GM21786 (cell line): Measurements from ENCODE around the gene MAGI2.

Source experiments
- ATAC-seq: cut with Tn5 transposase; IDR thresholded peaks from one replicate; pipeline ENCODE4 v1.9.1; 2021; ENCODE audit not compliant: unreplicated experiment

Gene MAGI2

DNA sequence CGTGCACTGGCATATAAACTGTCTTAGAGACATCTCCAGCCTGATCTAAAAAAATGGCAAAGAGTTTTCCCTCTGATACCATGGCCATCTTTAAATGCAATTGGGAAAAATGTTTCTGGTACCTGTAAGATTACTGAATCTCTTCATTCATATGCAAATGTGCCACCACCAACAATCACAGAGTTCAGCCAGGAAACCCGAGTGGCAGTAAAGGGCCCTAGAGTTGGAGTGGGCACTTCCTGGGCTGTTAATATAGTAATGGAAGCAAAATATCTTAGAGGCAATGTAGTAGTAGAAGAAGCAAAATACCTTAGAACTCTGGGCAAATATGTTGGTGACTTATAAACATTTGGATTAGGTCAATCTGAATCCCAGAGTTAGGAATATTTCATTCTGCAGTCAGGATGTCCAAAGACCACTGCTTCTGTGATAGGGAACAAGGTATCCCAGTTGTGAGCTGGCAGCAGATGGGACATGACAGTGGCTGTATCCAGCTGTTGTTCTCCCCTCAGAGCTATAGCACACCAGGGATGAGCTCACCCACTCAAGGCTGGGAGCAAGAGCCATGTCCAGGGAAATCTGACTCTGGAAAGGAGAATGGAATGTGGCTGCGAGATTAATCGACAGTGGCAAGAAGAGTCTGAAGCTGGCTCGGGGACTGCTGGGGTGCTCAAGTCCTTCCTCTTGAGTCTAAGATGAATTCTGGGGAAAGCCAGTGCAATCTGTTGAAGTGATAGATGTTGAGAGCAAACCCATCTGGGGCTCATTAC, 1322.8 kb downstream of the MAGI2 start:
- ATAC-seq, result no peak

DNA sequence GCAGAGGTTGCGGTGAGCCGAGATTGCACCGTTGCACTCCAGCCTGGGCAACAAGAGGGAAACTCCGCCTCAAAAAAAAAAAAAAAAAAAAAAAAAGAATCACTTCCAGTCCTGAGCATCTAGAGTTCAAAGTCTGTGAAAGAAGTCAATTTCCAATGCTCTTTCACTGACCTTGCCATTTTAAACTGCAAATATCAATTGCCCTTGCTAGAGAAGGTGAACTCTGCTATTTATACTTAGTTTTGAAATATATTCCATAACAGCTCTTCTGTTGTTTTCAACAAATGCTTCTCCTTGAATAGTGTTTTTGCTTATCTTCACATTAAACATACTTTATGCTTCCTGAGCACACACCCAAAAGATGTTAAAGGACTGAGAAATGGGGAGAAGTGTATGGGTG, 1323.6 kb downstream of the MAGI2 start:
- no peak for ATAC-seq

DNA sequence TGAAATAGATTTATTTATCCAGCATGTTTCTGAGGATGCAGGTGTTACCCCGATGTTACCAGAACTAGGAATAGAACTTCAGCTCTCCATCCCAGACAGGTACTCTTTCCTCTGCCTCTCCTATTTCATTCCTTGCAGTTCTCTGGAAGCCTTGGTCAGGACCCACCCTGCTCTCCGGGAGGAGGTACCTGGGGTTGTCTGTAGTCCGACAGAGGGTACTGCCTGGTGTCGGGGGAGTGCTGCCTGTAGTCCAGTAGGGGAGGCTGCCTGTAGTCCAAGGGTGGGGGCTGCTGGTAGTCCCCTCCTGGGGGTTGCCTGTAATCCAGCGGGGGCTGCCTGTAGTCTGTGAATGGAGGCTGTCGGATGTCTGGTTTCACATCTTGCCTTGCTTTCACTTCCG, 1326.5 kb downstream of the MAGI2 start:
- ATAC-seq, result no peak

DNA sequence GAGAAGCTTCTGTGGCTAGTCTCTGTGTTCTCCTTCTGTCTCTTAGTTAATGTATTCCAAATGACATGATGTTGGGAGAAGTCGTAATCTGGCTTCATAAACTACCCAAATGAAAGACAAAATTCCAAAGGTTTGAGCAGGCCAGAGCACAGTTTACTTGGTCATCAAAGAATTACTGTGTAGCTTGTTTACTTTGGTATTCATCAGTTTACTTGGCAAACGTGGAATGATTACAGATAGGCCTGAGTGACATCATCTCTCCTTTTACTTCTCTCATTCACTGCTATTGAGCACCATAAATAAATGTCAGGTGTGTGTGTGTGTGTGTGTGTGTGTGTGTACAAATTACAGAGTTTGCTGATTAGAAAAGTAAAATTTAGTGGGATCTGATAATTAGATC, 1327.6 kb downstream of the MAGI2 start:
- ATAC-seq, result no peak

DNA sequence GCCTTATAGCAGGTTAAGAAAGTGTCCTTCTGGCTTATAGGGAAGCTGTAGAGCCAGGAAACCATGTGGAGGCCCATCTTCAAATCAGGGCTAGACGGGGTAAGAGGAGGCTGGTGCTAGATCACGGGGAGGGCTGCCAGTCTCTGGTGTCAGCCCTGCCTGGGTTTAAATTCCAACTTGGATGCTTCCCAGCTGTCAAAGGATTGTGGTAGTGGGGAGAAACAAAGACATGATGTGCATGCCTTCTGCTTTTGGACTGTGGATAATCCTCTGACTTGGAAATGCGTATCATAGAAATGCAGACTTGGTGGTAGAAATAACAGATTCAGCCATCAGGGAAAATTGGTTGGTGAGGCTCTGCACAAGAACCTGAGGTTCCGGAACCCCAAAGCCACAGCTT, 1329.3 kb downstream of the MAGI2 start:
- ATAC-seq, result no peak

DNA sequence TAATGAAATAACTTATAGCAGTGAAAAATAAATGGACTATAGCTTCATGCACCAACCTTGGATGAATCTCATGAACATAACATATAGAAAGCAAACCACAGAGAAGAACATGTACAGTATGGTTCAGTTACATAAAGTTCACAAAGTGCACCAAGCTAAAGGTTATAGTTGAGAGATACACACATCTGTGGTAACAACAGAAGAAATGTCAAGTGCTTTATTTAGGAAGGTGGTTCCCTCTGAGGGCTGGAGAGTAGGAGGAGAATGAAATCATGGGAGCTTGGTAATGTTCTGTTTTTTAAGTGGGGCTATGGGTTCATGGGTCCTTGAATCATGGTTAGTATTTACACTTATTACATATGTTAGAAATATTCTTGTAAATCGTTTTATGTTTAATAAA, 1331.6 kb downstream of the MAGI2 start:
- ATAC-seq, result no peak

DNA sequence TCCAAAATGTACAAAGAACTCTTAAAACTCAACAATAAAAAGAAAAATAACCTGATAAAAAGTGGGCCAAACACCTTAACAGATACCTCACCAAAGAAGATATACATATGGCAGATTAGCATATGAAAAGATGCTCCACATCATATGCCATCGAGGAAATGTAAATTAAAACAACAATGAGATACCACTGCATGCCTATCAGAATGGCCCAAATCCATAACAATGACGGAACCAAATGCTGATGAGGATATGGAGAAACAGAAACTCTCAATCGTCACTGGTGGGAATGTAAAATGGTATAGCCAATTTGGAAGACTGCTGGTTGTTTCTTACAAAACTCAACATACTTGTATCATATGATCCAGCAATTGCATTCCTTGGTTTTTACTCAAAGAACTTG, 1335.0 kb downstream of the MAGI2 start:
- no peak for ATAC-seq

DNA sequence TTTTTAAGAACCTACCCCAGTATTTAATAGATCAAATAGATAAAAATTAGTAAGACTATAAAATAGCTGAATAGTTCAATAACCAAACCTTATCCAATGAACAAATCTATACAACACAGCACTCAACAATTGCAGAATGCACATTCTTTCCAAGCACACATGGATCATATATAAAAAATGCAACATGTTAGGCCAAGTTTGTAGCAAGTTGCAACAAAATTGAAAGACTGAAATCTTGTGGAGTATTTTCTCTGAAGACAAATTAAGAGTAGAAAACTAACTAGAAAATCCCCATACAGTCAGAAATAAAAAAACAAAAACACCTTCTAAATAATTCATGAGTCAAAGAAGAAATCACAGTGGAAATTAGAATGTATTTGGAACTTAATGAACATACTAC, 1337.6 kb downstream of the MAGI2 start:
- no peak for ATAC-seq

DNA sequence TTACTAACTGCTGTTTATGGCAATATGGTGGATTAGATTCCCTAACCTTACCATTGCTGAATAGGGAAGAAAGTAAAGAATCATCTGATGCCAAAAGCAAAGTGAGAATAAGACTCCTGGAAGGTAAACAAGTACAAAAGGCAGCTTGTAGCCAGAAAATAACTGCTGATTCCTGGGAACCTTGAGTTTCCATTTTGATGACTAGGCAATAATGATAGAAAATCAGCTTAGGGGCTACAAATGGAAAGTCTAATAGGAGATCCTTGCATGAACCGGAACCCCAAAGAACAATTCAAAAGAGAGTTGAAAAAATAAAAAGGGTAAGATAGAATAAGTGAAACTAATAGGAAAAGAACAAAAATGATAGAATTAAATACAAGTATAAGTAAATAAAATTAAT, 1338.5 kb downstream of the MAGI2 start:
- ATAC-seq, result no peak

DNA sequence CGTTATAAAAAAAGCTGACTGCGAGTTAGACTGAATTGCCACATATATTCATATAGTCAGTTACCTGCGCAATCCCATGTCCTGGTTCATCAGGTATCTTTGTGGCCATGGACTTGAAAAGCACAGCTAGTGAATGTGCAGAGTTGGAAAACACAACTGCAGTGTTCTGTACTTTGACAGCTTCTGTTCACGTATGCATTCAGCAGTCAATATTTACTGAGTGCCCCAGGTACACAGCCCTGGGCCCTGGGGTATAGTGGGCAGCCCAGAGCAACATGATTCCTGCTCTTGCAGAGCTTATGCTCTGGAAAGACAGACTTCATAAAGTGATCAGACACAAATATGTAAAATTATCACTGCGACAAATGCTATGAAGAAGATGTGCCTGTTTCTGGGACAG, 1341.0 kb downstream of the MAGI2 start:
- no peak for ATAC-seq

DNA sequence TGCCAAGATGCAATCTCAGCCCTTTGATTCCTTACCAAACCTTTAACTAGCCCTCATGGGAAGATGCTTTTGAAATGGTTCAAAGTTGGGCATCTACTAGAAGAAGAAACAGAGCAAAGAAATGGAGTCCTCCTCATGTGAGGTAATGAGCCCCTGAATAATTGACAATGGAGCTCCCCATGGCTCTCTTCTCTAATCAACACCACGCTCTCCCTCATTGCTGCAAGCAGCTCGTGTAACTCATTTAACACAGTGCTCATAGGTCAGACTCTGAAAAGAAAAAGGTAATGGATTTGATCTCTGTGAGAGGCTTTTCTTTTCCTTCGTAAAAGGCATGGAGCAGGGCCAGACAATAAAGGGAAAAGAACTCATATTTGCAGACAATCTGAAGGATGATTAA, 1342.1 kb downstream of the MAGI2 start:
- no peak for ATAC-seq

DNA sequence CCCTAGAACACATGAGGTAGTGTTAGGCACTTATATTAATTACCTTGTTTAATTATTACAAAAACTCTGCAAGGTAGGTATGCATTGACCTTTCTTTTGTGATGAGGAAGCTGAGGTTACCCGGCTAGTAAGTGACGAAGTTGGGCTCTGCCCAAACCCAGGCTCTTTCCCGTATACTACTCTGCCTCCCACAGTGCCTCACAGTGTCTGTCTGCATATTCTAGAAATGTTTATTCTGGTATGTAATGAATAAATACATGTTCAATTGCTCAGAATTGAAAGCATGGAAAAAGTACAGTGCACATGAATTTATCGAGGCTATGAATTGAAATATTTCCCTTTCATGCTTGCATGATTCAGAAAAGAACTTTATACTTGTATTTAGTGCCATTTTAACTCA, 1350.0 kb downstream of the MAGI2 start:
- ATAC-seq, result no peak

DNA sequence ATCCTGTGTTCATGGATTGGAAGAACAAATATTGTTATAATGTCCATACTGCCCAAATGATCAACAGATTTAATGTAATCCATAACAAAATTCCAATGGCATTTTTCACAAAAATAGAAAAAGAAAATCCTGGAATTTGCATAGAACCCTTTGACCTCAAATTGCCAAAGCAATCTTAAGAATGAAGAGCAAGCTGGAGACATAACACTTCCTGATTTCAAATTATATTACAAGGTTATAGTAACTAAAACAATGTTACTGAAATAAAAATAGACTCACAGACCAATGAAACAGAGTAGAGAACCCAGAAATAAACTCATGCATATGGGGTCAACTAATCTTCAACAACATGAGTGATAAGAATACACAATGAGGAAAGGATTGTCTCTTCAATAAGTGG, 1352.4 kb downstream of the MAGI2 start:
- no peak for ATAC-seq

DNA sequence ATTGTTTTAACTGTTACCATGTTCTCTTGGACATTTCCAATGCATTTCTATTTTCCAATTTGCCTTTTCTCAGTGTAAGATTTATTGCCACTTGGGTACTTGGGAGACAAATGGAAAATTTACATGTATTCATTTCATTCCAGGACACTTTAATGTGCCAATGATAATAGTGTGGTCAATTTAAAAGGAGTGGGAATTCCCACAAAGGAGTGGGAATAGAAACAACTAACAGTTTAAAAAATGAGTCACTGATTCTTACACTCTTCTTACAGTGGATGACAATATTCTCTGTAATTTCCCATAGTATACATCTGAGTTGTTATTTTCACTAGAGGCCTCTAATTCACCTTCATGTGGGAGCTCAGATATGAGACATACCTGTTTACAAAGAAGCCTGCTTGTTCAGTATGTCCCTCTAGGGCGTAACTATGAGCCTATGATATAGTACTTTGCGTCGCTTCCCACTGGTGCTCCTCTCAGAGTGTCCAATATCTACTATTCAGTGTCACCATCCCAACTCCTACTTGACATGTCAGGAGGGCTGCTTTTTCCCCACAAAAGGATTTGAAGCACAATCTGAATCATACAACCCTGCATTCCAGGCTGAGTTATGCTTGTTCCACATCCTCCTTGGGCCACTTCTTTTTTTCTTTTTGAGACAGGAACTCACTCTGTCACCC, 1353.6 kb downstream of the MAGI2 start:
- no peak for ATAC-seq

DNA sequence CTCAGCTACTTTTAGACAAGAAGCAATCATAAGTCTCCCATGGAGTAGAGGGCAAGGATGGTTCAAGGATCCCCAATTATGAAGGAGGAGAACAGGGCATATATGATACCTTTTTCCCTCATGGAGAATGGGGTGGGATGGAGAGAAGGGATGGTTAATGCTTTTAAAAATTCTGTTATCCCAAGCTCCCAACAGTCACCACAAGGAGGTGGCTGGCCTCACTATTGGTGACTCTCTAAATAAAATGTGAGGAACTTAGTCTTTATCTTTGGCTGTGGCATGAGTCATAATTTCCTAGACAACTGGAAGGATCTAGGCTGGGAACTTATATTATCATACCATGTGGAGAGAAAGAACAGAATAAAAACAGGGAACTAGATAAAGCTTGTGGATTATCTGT, 1357.9 kb downstream of the MAGI2 start:
- no peak for ATAC-seq

DNA sequence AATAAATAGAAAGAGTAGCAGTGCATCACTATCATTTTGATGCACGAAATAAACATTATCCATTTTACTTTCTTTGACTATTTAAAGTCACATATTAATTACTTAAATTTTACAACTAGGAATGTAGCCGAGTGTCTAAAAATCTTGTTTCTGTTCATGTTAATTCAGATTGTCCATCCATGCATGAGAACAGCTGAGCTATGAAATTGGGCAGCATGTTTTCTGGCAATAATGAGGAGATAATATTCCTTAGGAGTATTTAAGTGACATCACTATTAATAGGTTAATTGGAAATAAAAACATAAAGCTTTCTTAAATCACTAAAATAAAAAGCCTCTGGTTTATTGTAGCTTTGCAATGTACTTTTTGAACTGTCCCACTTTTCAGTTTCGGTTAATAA, 1361.1 kb downstream of the MAGI2 start:
- ATAC-seq, result no peak

DNA sequence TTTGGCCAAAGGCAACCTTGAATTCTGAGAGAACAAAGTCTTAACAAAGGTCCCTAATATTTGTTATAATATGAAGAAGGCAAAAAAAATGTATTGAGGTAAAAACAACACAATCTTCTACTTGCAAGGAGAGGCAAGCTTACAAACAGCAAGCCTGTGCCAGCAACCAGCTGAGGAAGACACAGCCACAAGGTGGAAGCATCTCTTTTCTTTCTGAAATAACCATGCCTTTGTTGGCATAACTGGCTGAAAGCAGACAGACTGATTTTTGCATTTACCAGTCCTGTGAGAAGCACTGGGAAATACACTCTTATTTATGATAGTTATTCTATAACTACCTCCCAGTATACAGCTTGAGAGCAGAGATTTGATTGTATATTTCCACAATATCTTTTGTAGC, 1362.9 kb downstream of the MAGI2 start:
- no peak for ATAC-seq

DNA sequence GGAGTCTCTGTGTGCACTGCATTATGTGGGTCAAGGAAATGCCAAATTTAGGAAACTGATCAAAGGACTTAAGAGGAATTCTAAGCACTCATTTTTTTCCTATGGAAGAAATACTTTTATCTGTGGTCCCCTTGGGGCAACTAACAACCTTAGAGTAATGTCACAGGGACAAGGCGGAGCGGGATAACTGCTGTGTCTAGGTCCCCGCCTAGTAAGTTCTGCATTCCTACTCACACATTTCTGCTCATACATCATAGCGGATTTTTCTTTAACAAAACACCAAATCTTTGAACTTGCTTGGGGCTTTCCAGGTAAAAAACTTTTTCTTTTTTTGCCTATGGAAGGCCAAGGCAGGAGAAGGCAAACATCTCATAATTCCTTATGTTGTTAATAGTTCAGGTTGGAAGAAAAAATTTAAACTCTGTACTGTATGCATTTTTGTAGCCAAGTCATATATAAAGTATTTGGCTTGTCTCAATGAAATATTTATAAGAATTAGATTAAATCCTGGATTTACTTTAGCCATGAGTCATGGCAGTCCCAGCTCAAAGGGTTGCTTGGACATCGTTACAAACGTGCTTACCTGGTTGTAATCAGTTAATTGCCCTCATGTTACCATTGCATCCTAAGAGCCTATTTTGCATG, 1369.9 kb downstream of the MAGI2 start:
- ATAC-seq, result no peak

DNA sequence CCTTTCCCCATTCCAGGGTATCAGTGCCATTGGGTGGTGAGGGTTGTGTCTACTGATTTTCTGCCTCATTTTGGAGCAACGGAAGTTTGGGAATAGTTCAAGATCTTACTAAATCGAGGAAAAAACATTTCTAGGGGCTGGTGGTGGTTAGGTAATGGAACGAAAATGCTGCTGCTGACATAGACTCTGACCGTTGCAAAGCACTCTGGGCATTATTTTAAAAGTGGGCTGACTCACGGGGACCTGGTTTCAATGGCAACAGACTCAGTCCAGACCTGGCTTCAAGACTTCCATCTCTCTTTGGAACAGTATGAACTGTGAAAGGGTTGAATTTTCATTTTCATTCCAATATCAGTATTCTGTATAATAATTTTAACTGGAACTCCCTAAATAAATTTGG, 1370.9 kb downstream of the MAGI2 start:
- no peak for ATAC-seq

DNA sequence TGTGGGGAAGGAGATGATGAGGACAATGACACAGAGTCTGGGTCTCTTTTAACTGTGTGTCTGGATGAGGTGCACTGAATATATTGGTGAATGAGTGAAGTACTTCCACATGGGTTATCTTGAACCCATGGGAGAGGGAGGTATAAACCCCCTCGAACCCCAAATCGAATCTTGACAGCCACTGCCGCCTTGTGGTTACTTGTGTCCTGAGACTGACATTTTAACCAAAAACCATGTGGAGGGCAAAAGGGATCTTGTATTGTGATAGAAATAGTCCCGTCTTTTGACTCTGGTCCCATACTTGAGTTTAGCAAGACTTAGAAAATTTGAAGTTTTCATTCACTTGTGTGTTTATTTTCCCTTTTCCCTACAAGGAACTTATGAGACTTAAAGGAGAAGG, 1371.6 kb downstream of the MAGI2 start:
- no peak for ATAC-seq

DNA sequence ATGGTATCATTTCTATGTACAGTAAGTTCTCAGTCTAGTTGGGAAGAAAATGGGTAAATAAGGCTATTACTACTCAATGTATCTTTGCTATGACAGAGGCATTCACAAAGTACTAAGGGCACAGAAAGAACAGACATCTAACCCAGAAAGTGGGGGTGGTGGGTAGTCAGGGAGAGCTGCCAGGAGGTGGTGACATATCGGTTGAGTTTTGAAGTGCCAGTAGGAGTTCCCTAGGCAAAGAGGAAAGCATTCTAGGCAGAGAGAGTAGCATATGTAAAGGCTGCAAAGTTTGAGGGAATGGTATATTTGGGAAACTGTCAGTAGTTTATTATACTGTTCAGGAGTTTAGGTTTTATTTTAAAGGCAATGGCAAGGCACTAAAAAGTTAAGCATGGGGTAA, 1372.1 kb downstream of the MAGI2 start:
- no peak for ATAC-seq

DNA sequence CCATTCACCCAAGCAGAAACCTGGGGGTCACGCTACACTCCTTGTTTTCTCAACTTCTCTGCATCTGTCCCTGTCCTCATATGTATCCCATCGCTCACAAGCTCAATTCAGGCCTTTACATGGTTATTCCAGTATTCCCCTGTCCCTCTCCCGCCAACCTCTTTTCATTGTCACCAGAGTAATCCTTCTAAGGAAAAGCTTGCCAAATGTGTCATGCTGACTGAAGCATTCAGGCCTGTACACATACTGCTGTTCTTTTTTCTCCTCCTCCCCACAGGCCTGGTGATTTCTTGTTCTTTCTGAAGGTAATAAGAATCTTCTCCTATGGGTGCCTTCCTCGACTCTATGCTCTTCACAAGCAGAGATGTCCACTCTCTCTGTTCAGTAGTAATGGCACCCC, 1372.7 kb downstream of the MAGI2 start:
- ATAC-seq, result no peak
